UCSD-AML1 (cell line): ENCODE measurements around the gene C15orf39.
"Not testable (repeated sequence)": the region's sequence is repeated elsewhere in the genome, so short reads cannot be mapped to it uniquely, and the experiment has no call there.

Experiments
- DNase-seq: peaks from one replicate; lab custom pipeline; 2025; ENCODE audit not compliant: unreplicated experiment; lab: John Stamatoyannopoulos, UW

C15orf39 gene

GRCh38 chr15:75230551-75231371, 29.1 kb downstream of the C15orf39 start:
- DNase-seq: no peak

GRCh38 chr15:75231836-75232235, 30.2 kb downstream of the C15orf39 start:
- DNase-seq: no peak

- DNase-seq: no peak
Measured at GRCh38 chr15:75232252-75232813, 30.7 kb downstream of the C15orf39 start.

GRCh38 chr15:75232826-75233503, 31.3 kb downstream of the C15orf39 start:
- DNase-seq: no peak

- no peak for DNase-seq
Measured at GRCh38 chr15:75233504-75234190, 32.0 kb downstream of the C15orf39 start.

GRCh38 chr15:75234191-75234810, 32.6 kb downstream of the C15orf39 start:
- DNase-seq: no peak

GRCh38 chr15:75235051-75235673, 33.5 kb downstream of the C15orf39 start:
- no peak for DNase-seq

- DNase-seq: no peak
Measured at GRCh38 chr15:75235760-75236729, 34.4 kb downstream of the C15orf39 start.

- DNase-seq: no peak
Measured at GRCh38 chr15:75237316-75237982, 35.8 kb downstream of the C15orf39 start.

GRCh38 chr15:75238150-75238549, 36.5 kb downstream of the C15orf39 start:
- no peak for DNase-seq

- not testable (repeated sequence) for DNase-seq
Measured at GRCh38 chr15:75245741-75246140, 44.1 kb downstream of the C15orf39 start.

GRCh38 chr15:75248991-75249390, 47.3 kb downstream of the C15orf39 start:
- not testable (repeated sequence) for DNase-seq

- DNase-seq: no peak
Measured at GRCh38 chr15:75249726-75250125, 48.0 kb downstream of the C15orf39 start.

- not testable (repeated sequence) for DNase-seq
Measured at GRCh38 chr15:75251343-75251742, 49.7 kb downstream of the C15orf39 start.

GRCh38 chr15:75252285-75252684, 50.6 kb downstream of the C15orf39 start:
- not testable (repeated sequence) for DNase-seq

GRCh38 chr15:75258034-75258433, 56.4 kb downstream of the C15orf39 start, which contains the start of gene GOLGA6C:
GOLGA6C (plus strand) TSS chr15:75258334; CDS start chr15:75258599, 265 bp downstream.
- not testable (repeated sequence) for DNase-seq

GRCh38 chr15:75258620-75259343, 57.1 kb downstream of the C15orf39 start:
- DNase-seq: not testable (repeated sequence)

- DNase-seq: not testable (repeated sequence)
Measured at GRCh38 chr15:75259873-75260272, 58.2 kb downstream of the C15orf39 start.
